EL (cell line): ENCODE measurements around the gene BRD7.

Experiments
- DNase-seq: peaks from one replicate; pipeline ENCODE4 v3.0.0-alpha.2; 2016

Gene BRD7

GRCh38 chr16:50286681-50287080 is 82.1 kb downstream of the BRD7 start:
- no peak for DNase-seq

GRCh38 chr16:50285406-50286003 is 83.3 kb downstream of the BRD7 start:
- no peak for DNase-seq

- DNase-seq, result no peak
Observed at GRCh38 chr16:50284131-50284911, 84.5 kb downstream of the BRD7 start.

GRCh38 chr16:50282955-50283631 is 85.7 kb downstream of the BRD7 start:
- DNase-seq, result no peak

- DNase-seq, result no peak
Observed at GRCh38 chr16:50282010-50282538, 86.7 kb downstream of the BRD7 start.

GRCh38 chr16:50281391-50282009 is 87.3 kb downstream of the BRD7 start:
- DNase-seq, result no peak

GRCh38 chr16:50280932-50281331 is 87.9 kb downstream of the BRD7 start:
- DNase-seq, result no peak

GRCh38 chr16:50279504-50279865 is 89.3 kb downstream of the BRD7 start:
- DNase-seq, result no peak

GRCh38 chr16:50278251-50278650 is 90.5 kb downstream of the BRD7 start:
- DNase-seq, result no peak

- DNase-seq, result no peak
Observed at GRCh38 chr16:50276801-50277555, 91.8 kb downstream of the BRD7 start.

- DNase-seq, result no peak
Observed at GRCh38 chr16:50276326-50276640, 92.5 kb downstream of the BRD7 start.

- DNase-seq, result no peak
Observed at GRCh38 chr16:50275428-50276325, 93.1 kb downstream of the BRD7 start.

GRCh38 chr16:50275098-50275415 is 93.7 kb downstream of the BRD7 start:
- DNase-seq, result no peak

- no peak for DNase-seq
Observed at GRCh38 chr16:50274326-50275097, 94.3 kb downstream of the BRD7 start.

- DNase-seq, result no peak
Observed at GRCh38 chr16:50273888-50274325, 94.9 kb downstream of the BRD7 start.

- DNase-seq, result no peak
Observed at GRCh38 chr16:50273382-50273690, 95.5 kb downstream of the BRD7 start.

GRCh38 chr16:50272687-50273381 is 96.0 kb downstream of the BRD7 start:
- no peak for DNase-seq

GRCh38 chr16:50272111-50272571 is 96.6 kb downstream of the BRD7 start:
- peak; percentile 49 for DNase-seq

GRCh38 chr16:50271148-50272041 is 97.4 kb downstream of the BRD7 start:
- DNase-seq, result no peak
